ENCODE data around the gene GSTO1.

GSTO1 gene

DNA sequence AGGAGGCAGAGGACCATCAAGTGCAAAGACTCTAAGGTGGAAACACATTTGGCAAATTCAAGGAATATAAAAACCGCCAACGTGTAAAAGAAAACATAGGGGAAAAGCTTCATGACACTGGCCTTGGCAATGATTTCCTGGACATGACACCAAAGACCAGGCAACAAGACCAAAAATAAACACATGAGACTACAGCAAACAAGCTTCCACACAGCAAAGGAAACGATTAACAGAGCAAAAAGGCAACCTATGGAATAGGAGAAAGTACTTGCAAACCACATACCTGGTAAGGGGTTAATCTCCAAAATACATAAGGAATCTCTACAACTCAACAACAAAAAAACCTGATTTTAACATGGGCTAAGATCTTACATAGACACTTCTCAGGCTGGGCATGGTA is 3.5 kb downstream of the GSTO1 start:
- H3K4me1 ChIP-seq (ENCODE audit: low read length), result peaks cover 12% of the 10 kb centered on the region; the same call in 1 of the 2 replicates
- H3K9me3 ChIP-seq (replicated peaks; ENCODE audit: insufficient read depth, low read length), result no peaks in the 10 kb centered on the region
- no peak for TF ChIP-seq CTCF (IDR thresholded peaks at IDR 0.05; ENCODE audit: low read length)
- no peak for TF ChIP-seq EZH2 (optimal IDR thresholded peaks at IDR 0.05; ENCODE audit: low read depth, low read length)
- TF ChIP-seq EZH2phosphoT487 (IDR thresholded peaks at IDR 0.05; ENCODE audit: low read length), result no peak
- H3K27ac ChIP-seq (ENCODE audit: low read length), result no peak overlapping the region
- no peaks in the 10 kb centered on the region for H3K27me3 ChIP-seq (replicated peaks; ENCODE audit: insufficient read depth, low read length)
- no peak overlapping the region for H3K4me2 ChIP-seq (ENCODE audit: low read depth, low read length)
- no peak overlapping the region for H2AFZ ChIP-seq (ENCODE audit: low read length)
- no peak for DNase-seq
- H3K79me2 ChIP-seq (ENCODE audit: low read length), result peaks cover 71% of the 10 kb centered on the region
- H3K9ac ChIP-seq (ENCODE audit: low read length), result no peak overlapping the region
- 0 out of 2 replicates have a peak, but pooled peaks cover 6% of the 10 kb centered on the region for H3K36me3 ChIP-seq (replicated peaks; ENCODE audit: insufficient read depth, low read length)
- H4K20me1 ChIP-seq (ENCODE audit: insufficient read depth, low read length), result no peaks in the 10 kb centered on the region
- H3K4me3 ChIP-seq (ENCODE audit: low read length), result no peak overlapping the region
- 0 out of 2 replicates have a peak, but pooled peaks cover 8% of the 10 kb centered on the region for H3F3A ChIP-seq (ENCODE audit: insufficient read depth, low read length)
- no peaks in the 10 kb centered on the region for H3K9me2 ChIP-seq (replicated peaks; ENCODE audit: insufficient read depth, low read length)

DNA sequence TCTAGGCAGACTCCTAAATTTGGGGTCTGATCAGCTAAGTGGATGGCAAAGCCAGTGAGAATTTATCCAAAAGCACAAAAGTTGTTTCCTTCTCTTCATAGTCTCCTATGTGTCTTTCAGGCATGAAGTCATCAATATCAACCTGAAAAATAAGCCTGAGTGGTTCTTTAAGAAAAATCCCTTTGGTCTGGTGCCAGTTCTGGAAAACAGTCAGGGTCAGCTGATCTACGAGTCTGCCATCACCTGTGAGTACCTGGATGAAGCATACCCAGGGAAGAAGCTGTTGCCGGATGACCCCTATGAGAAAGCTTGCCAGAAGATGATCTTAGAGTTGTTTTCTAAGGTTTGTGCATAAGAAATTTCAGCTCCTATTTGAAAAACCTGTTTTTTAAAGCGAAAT is 4.8 kb downstream of the GSTO1 start:
- TF ChIP-seq EZH2 (optimal IDR thresholded peaks at IDR 0.05; ENCODE audit: low read depth, low read length) (no peak), EZH2phosphoT487 (IDR thresholded peaks at IDR 0.05; ENCODE audit: low read length) (no peak), CTCF (IDR thresholded peaks at IDR 0.05; ENCODE audit: low read length) (no peak)
- Histone ChIP-seq H3K36me3 (replicated peaks; ENCODE audit: insufficient read depth, low read length) (0 out of 2 replicates have a peak, but pooled peaks cover 10% of the 10 kb centered on the region), H3K4me1 (ENCODE audit: low read length) (0 out of 2 replicates have a peak, but pooled peaks cover 8% of the 10 kb centered on the region), H3K27ac (ENCODE audit: low read length) (no peak overlapping the region), H3K9ac (ENCODE audit: low read length) (no peak overlapping the region), H3K4me3 (ENCODE audit: low read length) (no peak overlapping the region), H3K9me2 (replicated peaks; ENCODE audit: insufficient read depth, low read length) (no peaks in the 10 kb centered on the region), H4K20me1 (ENCODE audit: insufficient read depth, low read length) (no peaks in the 10 kb centered on the region), H3K9me3 (replicated peaks; ENCODE audit: insufficient read depth, low read length) (no peaks in the 10 kb centered on the region), H3K27me3 (replicated peaks; ENCODE audit: insufficient read depth, low read length) (no peaks in the 10 kb centered on the region), H2AFZ (ENCODE audit: low read length) (no peak overlapping the region), H3K79me2 (ENCODE audit: low read length) (peaks cover 83% of the 10 kb centered on the region), H3K4me2 (ENCODE audit: low read depth, low read length) (no peak overlapping the region), H3F3A (ENCODE audit: insufficient read depth, low read length) (0 out of 2 replicates have a peak, but pooled peaks cover 8% of the 10 kb centered on the region)
- no peak for DNase-seq

GRCh38 chr10:104259999-104260774 is 5.5 kb downstream of the GSTO1 start:
- 0 out of 2 replicates have a peak, but pooled peaks cover 8% of the 10 kb centered on the region for H3K4me1 ChIP-seq (ENCODE audit: low read length)
- peaks cover 83% of the 10 kb centered on the region for H3K79me2 ChIP-seq (ENCODE audit: low read length)
- H3K4me2 ChIP-seq (ENCODE audit: low read depth, low read length), result no peak overlapping the region
- H3K36me3 ChIP-seq (replicated peaks; ENCODE audit: insufficient read depth, low read length), result 0 out of 2 replicates have a peak, but pooled peaks cover 10% of the 10 kb centered on the region
- H3K4me3 ChIP-seq (ENCODE audit: low read length), result no peak overlapping the region
- DNase-seq, result no peak
- TF ChIP-seq EZH2 (optimal IDR thresholded peaks at IDR 0.05; ENCODE audit: low read depth, low read length) (no peak), CTCF (IDR thresholded peaks at IDR 0.05; ENCODE audit: low read length) (no peak), EZH2phosphoT487 (IDR thresholded peaks at IDR 0.05; ENCODE audit: low read length) (no peak)
- H2AFZ ChIP-seq (ENCODE audit: low read length), result no peak overlapping the region
- no peak overlapping the region for H3K27ac ChIP-seq (ENCODE audit: low read length)
- no peaks in the 10 kb centered on the region for H4K20me1 ChIP-seq (ENCODE audit: insufficient read depth, low read length)
- no peak overlapping the region for H3K9ac ChIP-seq (ENCODE audit: low read length)
- no peaks in the 10 kb centered on the region for H3K9me3 ChIP-seq (replicated peaks; ENCODE audit: insufficient read depth, low read length)
- no peaks in the 10 kb centered on the region for H3K9me2 ChIP-seq (replicated peaks; ENCODE audit: insufficient read depth, low read length)
- 0 out of 2 replicates have a peak, but pooled peaks cover 6% of the 10 kb centered on the region for H3F3A ChIP-seq (ENCODE audit: insufficient read depth, low read length)
- no peaks in the 10 kb centered on the region for H3K27me3 ChIP-seq (replicated peaks; ENCODE audit: insufficient read depth, low read length)
